Left lung (tissue), 14 donors: ENCODE results near the gene HERC5. TPM values are rescaled to one million over a fixed set of nuclear protein-coding genes. Genes with fewer than 3 reads are reported as not detected.

Source experiments
- ATAC-seq: fragments of 200-7000 bp; cut with Tn5 transposase; one replicate; pipeline ENCODE4 v1.9.1; 2020; ENCODE audit warnings: moderate library complexity
- DNase-seq, 4 donors: peaks; one replicate each; pipeline ENCODE4 v3.0.0-alpha.2; 2013 to 2020
- H3K27ac ChIP-seq, 2 donors: fragments of 200-600 bp; sonication (generic) in 1 of 2; one replicate each; pipeline versions ENCODE4 v1.5.0 to v1.8.0; 2020 to 2021
- H3K27me3 ChIP-seq, 2 donors: fragments of 200-600 bp; sonication (generic) in 1 of 2; one replicate each; pipeline versions ENCODE4 v1.5.0 to v1.8.0; 2020 to 2021
- H3K36me3 ChIP-seq, 2 donors: fragments of 200-600 bp; sonication (generic) in 1 of 2; one replicate each; pipeline versions ENCODE4 v1.5.0 to v1.8.0; 2020 to 2021
- H3K4me1 ChIP-seq, 2 donors: fragments of 200-600 bp; one replicate each; pipeline ENCODE4 v1.8.0; 2021
- H3K4me3 ChIP-seq, 2 donors: fragments of 200-600 bp; sonication (generic) in 1 of 2; one replicate each; pipeline versions ENCODE4 v1.5.0 to v1.8.0; 2020 to 2021; ENCODE audit warnings: mild to moderate bottlenecking in 1 of 2
- H3K9me3 ChIP-seq, 2 donors: fragments of 200-600 bp; sonication (generic) in 1 of 2; one replicate each; pipeline versions ENCODE4 v1.5.0 to v1.8.0; 2020 to 2021
- intact Hi-C, 2 donors: fragments of 100-400 bp; cut with DNase I; formaldehyde crosslinking; loops; one replicate each; pipeline versions ENCODE4 v1.11.2 to v1.14.2; 2022
- long read RNA-seq, 12 donors: library from polyadenylated mRNA in 2 of 12; unstranded in 2 of 12; transcript quantifications; one replicate each; pipeline ENCODE4 v2.0.0 and lab custom pipeline, GENCODE V29; 2019 to 2026
- polyA plus RNA-seq, 6 donors: library from polyadenylated mRNA; unstranded; fragments of 120-200 nt; gene quantifications; one replicate each; pipeline ENCODE4 v1.2.1, GENCODE V29; 2013; ENCODE audit not compliant: insufficient read length in 6 of 6
- total RNA-seq, 2 donors: library from RNA; stranded (reverse); fragmentation: NEBNext Ultra II Directional; extraction: Animal tissue kit (Norgen Biotek cat#: 25700); gene quantifications; one replicate each; pipeline ENCODE4 v1.2.1, GENCODE V29; 2021
- TF ChIP-seq, protein P1 (sequence below), 2 donors: fragments of 200-600 bp; sonication (generic) in 1 of 2; IDR thresholded peaks; one replicate each; pipeline versions ENCODE4 v1.5.0 to v1.8.0; 2021; ENCODE audit warnings: antibody characterized with exemption in 2 of 2
- donor health status: DM: no; HTN: yes; CAD: no.
- donor health status: DM: no; HTN: no; CAD: no.

HERC5 gene
- 1 to 10 TPM; 5.5 to 8.0 TPM for total RNA-seq
- 1 to 10 TPM; 4.4 to 6.1 (median 5.2) TPM for polyA plus RNA-seq
- long read RNA-seq, donor 1 = 0 reads
- long read RNA-seq, donor 2 = 0 reads
- long read RNA-seq, donor 3 = 0 reads
- long read RNA-seq, donor 4, partial matches to known transcripts = 6 of 6 reads
- long read RNA-seq, donor 4, other reads (novel, unspliced or antisense) = 0 of 6 reads
- long read RNA-seq, donor 5 = 0 reads
- long read RNA-seq, donor 6 = 0 reads
- long read RNA-seq, donor 7, partial matches to known transcripts = 0 of 2 reads
- long read RNA-seq, donor 7, other reads (novel, unspliced or antisense) = 0 of 2 reads
- long read RNA-seq, donor 8, partial matches to known transcripts = 0 of 1 reads
- long read RNA-seq, donor 8, other reads (novel, unspliced or antisense) = 0 of 1 reads
- long read RNA-seq, donor 9 = 0 reads
- long read RNA-seq, donor 10, partial matches to known transcripts = 2 of 2 reads
- long read RNA-seq, donor 10, other reads (novel, unspliced or antisense) = 0 of 2 reads
- long read RNA-seq, donor 11 = 0 reads
- long read RNA-seq, donor 12, partial matches to known transcripts = 0 of 1 reads
- long read RNA-seq, donor 12, other reads (novel, unspliced or antisense) = 0 of 1 reads

DNA sequence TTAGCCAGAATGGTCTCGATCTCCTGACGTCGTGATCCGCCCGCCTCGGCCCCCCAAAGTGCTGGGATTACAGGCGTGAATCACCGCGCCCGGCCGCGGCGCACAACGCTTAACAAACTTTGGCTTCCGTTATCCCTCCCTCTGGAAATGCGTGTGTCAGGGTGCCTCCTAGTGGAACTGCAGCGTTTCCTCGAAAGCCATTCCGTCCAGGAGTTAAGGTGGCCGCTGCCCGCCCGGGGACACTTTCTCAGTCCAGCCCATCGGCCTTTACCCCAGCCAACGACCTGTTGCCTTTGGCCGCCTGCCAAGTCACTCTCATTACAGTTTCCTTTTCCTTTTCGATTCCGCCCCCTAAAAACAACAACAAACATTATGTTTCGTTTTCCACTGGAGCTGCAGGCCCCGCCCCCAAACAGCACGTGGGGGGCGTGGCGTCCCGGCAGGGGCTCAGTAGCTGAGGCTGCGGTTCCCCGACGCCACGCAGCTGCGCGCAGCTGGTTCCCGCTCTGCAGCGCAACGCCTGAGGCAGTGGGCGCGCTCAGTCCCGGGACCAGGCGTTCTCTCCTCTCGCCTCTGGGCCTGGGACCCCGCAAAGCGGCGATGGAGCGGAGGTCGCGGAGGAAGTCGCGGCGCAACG, at the start of gene HERC5:
Gene HERC5, plus strand, starts transcription at position 450 of the 637 bp plus-strand sequence. Its CDS starts 151 bp downstream, at position 601.
- TF ChIP-seq, protein P1, sequence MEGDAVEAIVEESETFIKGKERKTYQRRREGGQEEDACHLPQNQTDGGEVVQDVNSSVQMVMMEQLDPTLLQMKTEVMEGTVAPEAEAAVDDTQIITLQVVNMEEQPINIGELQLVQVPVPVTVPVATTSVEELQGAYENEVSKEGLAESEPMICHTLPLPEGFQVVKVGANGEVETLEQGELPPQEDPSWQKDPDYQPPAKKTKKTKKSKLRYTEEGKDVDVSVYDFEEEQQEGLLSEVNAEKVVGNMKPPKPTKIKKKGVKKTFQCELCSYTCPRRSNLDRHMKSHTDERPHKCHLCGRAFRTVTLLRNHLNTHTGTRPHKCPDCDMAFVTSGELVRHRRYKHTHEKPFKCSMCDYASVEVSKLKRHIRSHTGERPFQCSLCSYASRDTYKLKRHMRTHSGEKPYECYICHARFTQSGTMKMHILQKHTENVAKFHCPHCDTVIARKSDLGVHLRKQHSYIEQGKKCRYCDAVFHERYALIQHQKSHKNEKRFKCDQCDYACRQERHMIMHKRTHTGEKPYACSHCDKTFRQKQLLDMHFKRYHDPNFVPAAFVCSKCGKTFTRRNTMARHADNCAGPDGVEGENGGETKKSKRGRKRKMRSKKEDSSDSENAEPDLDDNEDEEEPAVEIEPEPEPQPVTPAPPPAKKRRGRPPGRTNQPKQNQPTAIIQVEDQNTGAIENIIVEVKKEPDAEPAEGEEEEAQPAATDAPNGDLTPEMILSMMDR (IDR thresholded peaks at IDR 0.05) = peak; percentile 44 to 48
- no peaks in the 10 kb centered on the region for H3K36me3 ChIP-seq
- H3K4me1 ChIP-seq = peaks cover 0 to 22% of the 10 kb centered on the region in 2 donors
- no peaks in the 10 kb centered on the region for H3K9me3 ChIP-seq
- ATAC-seq (peak; percentile 96), DNase-seq (peak; percentile 93 to 96 (median 94))
- H3K4me3 ChIP-seq = peak within 1 kb of the TSS; percentile 53 to 73
- intact Hi-C loops = no loop called here
- H3K27ac ChIP-seq = peak within 1 kb of the TSS; percentile 59 to 79
- peaks cover 0 to 5% of the 10 kb centered on the region in 2 donors for H3K27me3 ChIP-seq

DNA sequence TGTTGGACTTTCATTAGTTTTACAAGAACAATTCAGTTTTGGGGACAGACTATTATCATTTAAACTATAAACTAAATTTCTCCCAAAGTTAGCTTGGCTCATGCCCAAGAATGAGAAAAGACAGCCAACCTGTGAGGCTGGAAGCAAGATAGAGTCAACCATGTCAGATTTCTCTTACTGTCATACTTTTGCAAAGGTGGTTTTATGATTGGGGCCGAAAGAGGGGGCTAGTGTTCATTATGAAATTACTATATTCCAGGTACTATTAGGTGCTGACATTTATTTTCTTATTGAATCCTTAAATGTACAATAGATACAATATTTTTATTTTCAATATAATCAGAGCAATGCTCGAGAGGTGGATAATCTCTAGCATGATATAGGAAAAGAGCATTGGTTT, 47.7 kb upstream of the HERC5 start:
- Histone ChIP-seq H3K36me3 (peaks cover 0 to 28% of the 10 kb centered on the region in 2 donors), H3K4me3 (no peak overlapping the region), H3K4me1 (no peaks in the 10 kb centered on the region), H3K9me3 (no peaks in the 10 kb centered on the region), H3K27me3 (no peaks in the 10 kb centered on the region), H3K27ac (no peak overlapping the region)
- no peak for ATAC-seq
- TF ChIP-seq, protein P1 (IDR thresholded peaks at IDR 0.05) = no peak
- DNase-seq = no peak
- intact Hi-C loops = no loop called here

DNA sequence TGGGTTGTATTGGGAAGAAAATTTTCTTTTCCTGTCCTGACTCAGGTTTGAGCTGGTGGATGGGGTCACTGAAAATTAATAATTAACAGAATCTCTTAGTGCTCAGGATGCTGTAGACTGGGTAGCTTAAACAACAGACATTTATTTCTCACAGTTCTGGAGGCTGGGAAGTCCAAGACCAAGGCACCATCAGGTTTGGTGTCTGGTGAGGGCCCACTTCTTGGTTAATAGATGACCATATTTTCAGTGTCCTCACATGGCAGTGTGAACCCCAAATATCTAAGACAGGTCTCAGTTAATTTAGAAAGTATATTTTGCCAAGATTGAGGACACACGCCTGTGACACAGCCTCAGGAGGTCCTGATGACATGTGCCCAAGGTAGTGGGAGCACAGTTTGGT, 47.1 kb upstream of the HERC5 start:
- intact Hi-C loops = no loop called here
- Histone ChIP-seq H3K4me1 (no peaks in the 10 kb centered on the region), H3K27me3 (no peaks in the 10 kb centered on the region), H3K9me3 (no peaks in the 10 kb centered on the region), H3K4me3 (no peak overlapping the region), H3K36me3 (peaks cover 0 to 28% of the 10 kb centered on the region in 2 donors), H3K27ac (no peak overlapping the region)
- no peak for ATAC-seq
- DNase-seq = no peak
- TF ChIP-seq, protein P1 (IDR thresholded peaks at IDR 0.05) = no peak

DNA sequence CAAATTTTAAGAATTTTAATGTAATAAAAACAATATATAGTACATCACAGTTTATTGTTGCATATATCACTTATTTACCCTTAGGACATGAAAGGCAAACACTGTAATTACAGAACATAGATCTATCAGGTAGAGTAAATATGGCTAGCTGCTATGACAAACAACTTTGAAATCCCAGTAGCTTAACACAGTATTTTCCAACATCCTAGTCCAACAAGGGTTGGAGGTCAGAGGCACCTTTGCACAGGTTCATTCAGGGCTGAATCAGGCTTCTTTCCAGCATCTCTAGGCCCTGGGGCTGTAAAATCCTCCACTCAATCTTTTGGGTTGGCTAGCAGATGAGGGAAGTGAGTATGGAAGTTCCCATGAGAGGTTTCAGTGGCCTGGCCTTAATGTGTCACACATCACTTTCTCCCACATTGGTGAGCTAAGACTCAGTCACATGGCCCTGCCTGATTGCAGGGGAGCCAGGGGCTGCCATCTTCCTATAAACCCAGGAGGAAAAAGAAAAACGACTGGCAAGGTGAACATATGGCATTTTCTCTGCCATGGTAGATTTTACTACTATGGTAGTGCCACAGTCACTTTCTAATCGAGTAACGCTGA, 45.3 kb upstream of the HERC5 start:
- no peak for DNase-seq
- no peak overlapping the region for H3K27ac ChIP-seq
- no peak overlapping the region for H3K4me3 ChIP-seq
- no peaks in the 10 kb centered on the region for H3K4me1 ChIP-seq
- H3K36me3 ChIP-seq = peaks cover 0 to 28% of the 10 kb centered on the region in 2 donors
- H3K27me3 ChIP-seq = no peaks in the 10 kb centered on the region
- no peak for ATAC-seq
- intact Hi-C loops = no loop called here
- no peaks in the 10 kb centered on the region for H3K9me3 ChIP-seq
- TF ChIP-seq, protein P1 (IDR thresholded peaks at IDR 0.05) = no peak
